ENCODE results near the gene ADAMTS1.
A peak's percentile ranks its signal among the peaks of the same experiment; 100 is the strongest.

ADAMTS1 gene

DNA sequence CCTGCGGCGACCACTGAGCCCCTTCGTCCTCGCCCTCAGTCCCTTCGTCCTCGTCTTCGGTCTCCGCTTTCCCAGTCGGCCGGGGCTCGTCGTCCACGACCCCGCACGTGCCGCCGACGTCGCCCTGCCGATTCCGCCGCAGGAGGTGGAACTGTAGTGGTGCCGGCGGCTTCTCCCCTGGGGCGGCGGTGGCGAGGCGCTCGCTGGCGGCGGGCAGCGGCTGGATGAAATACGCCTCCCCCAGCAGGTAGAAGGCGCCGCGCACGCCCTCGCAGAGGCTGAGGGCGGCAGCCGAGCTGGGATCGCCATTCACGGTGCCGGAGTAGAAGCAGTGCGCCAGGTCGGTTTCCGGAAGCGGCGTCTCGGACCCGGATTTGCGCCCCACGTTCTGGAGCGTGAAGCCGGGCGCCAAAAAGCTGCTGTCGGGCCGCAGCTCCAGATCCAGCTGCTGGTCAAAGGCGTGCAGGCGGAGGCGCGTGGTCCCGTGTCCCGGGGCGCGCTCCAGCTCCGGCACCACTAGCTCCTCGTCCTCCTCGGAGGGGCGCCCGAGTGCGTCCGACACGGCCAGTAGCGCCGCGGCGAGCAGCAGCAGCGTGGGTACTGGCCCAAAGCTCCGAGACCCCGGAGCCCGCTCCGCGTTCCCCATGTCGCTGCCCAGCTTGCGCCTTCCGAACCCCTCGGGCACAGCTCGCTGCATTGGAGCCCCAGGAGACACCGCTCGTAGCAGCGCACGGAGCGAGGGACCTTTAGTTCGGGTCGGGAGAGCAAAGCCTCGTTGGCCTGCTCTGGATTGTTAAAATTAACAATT, 747 bp downstream of the ADAMTS1 start:
- no peak for FAIRE-seq

GRCh38 chr21:26843933-26844257, 1.3 kb downstream of the ADAMTS1 start:
- FAIRE-seq, result no peak

DNA sequence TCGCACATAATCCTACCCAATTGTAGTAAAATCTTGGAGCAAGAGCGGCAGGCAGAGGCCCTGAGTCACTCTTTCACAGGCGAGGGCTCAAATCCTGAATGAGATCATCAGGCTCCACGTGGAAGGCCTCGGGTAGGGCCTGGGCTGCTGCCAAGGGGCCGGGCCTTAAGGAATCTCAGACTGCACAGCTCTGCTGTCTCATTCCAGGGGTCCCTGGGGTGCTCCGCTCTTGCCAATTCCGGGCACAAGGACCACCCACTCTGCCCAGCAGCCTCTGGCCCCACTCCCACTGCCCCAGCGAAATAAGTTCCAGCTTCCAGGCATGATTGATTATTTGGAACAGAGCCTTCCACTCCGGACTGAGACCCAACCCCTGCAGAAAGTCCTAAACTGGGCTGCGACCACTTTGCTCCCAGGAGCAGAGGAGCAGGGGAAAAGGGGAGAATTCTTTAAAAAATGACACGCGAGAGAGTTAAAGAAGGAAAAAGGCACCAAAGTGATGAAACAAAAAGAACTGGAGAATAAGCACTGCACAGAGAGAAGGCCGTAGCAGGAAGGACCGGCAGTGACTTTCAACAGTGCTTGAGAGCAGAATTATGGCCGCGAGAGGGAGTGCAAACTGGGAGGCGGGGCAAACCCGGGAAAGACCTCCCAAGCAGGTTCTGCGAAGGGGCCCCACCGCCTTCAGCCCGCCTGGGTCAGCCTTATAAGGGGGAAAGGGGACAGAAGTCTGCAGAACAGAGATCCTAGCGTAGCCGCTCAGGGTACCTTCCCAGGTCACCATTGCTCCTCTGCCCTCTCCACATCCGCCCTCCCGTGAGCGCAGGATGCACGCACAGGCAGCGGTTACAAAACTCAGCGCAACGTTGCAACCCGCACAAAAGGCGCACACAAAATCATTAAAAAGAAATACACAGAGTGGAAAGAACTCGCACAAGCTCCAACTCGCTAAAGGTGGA, 2.0 kb downstream of the ADAMTS1 start:
- FAIRE-seq, result peak; percentile 92

DNA sequence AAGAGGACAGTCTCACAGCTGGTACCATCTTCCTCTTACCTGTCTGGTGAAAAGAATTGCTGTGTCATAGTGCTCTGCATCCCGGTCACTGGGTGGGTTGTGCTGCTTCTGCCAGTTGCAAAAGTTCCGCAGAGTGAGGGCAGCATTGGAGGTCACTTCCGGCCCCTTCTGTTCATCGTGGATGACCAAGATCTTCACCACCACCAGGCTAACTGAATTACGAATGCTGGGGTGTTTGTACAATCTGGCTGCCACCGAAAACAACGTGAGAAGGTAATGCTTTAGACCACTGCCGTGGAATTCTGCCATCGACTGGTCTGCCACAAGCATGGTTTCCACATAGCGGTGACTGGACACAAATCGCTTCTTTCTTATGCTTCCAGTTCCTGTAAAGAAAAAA, 2.9 kb downstream of the ADAMTS1 start:
- FAIRE-seq, result no peak

GRCh38 chr21:26840912-26841311, 4.3 kb downstream of the ADAMTS1 start:
- no peak for FAIRE-seq

DNA sequence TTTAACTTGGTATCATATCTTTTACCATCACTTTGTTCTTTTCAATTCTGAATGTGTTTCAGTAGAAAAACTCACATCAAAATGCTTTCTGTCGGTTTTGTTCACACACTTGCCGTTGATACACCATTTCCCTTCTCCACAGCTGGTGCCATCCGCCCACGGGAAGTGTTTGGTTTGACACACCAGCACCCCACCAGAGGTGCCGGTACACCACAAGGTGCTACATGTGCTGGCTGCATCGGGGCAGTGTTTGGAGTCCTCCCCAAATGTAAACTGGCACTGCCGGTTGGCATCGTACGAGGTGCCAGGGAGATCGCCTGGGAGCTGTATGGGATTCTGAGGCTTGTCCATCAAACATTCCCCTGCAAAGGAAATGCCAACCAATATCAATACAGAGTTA, 5.0 kb downstream of the ADAMTS1 start:
- no peak for FAIRE-seq

GRCh38 chr21:26837539-26837938, 7.7 kb downstream of the ADAMTS1 start:
- FAIRE-seq, result no peak

DNA sequence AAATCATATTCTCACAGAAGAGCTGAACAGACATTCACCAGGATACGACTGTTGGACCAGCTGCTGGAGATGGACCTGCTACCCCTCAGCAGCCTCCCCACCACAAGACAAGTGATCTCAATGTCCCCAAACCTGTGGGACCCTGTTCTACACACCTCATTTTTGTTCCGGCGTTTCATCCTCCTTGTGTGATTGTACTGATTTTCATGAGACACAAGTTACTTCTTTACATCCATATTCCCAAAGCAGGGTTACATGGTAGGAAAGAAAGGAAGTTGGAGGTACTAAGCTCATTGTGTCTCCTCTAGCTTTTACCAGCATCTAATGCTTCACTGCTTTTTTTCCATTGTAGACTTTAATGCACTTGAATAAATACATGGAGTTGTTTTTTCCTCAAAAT, 8.7 kb downstream of the ADAMTS1 start:
- FAIRE-seq, result no peak

DNA sequence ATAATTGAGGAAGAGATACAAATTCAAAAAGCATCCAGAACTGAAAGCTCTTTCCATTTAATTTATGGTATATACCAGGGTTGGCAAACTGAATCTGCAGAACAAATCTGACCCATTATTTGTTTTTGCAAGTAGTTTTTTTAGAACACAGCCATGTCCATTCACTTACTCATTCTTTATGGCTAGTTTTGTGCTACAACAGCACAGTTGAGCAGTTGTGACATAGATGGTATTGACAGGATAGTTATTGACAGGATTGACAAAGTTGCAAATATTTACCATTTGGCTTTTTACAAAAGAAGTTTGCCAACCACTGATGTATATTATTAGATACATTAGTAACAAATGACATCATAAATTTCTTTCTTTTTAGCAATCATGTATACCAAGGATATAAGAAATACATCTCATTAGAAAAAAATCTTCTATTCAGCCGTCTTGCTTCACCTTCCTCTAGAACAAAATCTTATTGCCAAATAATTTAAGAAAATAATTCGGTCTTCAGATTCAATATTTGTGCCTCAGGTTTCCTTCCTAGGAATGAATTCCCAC, 9.4 kb downstream of the ADAMTS1 start:
- FAIRE-seq, result no peak

DNA sequence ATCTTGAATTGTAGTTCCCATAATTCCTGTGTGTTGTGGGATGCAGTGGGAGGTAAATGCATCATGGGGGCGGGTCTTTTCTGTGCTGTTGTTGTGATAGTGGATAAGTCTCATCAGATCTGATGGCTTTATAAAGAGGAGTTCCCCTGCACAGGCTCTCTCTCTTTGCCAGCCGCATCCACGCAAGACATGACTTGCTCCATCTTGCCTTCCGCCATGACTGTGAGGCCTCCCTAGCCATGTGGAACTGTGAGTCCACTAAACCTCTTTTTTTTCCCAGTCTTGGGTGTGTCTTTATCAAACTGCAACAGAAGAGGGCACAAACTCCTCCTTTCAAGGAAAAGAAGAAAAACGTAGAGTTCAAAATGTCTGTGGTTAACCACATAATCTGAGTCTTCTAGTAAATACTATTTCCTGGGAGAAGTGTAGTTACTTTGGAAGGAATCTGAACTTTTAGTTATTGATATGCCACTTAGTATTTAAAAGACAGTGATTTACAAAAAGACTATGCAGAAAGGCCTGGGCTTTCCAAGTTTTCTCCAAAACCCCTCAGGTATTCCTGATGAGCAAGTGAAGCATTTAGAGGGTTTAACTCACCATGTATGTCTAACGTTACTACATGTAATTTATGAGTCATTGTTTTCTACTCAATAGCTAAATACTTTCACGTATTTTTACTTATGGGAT, 10.0 kb downstream of the ADAMTS1 start:
- FAIRE-seq, result peak; percentile 95

DNA sequence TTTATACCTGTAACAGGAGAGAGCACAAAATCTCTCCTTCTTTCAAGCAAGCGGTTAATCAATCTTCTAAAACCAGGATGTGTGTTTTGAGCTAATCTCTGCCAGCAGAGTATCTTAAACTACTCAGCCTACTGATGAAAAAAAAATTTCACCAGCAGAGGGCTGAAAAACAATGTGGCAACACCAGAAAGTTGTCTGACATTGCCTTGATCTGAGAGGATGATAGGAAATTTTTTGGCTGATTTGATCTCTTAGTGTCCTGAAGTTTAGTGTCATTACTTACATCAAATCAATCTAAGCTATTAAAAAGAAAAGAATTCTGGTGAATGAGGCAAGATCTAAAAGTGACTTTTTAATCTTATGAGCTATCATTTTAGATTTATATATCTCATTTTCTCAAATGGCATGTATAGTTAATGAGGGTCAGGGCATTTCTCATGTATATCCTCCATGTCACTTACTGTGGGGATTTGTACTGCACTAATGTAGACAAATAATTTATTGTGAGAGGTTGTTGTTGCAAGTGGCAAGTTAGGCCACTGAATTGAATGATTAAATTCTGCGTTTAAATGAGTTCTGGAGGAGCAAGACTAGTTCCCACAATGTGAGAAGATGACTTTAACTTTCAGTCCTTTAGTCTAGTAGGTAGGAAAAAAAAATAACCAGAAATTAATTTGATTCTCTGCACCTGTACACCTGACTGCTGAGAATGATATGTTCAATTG, 10.9 kb downstream of the ADAMTS1 start:
- FAIRE-seq, result peak; percentile 74

DNA sequence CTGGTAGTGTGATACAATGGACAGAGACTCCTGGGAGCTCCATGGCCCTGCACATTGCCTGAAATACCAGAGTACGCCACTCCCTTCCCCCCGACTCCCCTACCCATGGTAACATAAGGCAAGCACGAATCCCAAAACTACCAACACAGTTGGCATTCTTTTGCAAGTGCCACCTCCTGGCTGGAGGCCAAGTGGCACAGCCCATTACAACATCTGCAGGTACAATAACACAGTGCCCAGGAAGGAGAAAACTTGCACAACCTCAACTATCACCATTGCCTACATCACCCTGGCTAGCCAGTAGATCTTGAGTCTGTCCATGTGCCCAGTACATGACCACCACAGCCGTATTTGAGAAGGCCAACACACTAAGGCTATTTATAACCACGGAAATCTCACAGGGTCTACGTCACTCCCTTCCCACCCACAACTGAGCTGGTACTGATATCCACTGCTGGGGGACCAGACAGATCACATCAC, 11.7 kb downstream of the ADAMTS1 start:
- FAIRE-seq, result no peak

- FAIRE-seq, result no peak
These were observed 12.2 kb downstream of the ADAMTS1 start for GRCh38 chr21:26833011-26833410.

DNA sequence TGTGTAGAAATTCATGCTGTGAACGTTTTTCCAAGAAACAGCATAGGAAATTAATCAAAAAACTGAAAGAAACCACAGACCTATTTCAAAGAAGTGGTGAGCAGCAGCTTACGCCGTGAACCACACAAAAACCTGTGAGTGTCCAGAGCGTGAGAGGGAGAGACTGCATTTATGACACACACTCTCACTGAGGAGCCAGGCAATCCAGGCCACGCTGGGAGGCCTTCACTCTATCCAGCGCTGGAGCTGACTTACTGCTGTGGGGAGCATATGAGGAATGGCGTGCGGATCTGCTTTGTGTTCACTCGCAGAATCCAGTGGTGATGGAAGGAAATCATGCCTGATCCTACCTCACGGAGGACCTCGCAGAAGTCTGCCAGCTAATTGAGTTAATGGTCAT, 12.7 kb downstream of the ADAMTS1 start:
- FAIRE-seq, result no peak

DNA sequence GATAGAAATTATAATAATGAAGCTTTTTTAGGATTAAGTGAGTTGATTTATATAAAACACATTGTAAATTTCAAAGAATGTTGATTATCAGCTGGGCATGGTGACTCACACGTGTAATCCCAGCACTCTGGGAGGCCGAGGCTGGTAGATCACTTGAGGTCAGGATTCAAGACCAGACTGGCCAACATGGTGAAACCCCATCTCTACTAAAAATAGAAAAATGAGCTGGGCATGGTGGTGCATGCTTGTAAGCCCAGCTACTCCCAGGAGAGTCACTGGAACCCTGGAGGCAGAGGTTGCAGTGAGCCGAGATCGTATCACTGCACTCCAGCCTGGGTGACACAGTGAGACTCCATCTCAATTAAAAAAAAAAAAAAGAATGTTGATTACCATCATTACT, 18.4 kb downstream of the ADAMTS1 start:
- FAIRE-seq, result no peak

GRCh38 chr21:26820509-26820908, 24.7 kb downstream of the ADAMTS1 start:
- FAIRE-seq, result no peak

DNA sequence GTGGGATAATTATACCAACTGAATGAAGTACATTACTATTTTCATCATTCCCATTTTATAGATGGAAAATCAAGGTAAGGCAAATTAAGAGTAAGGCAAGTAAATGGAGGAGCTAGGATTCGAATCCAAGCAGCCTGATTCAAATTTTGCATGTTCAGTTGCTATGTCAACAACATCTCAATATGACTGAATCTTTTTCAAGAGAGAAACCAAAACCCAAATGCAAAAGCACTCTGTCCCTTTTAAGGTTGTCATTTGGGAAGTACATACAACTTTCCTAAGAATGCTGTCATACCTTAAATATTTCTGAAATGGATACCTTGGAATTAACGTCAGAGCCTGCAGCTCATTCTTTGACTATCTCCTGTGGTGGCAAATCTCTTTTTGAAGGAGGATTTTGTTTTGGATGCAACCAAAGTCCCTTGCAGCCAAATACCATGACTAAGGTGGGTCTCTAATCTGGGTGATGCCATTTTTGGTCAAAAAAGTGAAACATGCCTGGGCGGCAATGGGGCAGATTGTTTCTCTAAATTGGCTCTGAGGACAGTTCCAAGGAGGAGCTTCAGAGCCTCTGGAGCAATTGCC, 25.4 kb downstream of the ADAMTS1 start:
- FAIRE-seq, result no peak

DNA sequence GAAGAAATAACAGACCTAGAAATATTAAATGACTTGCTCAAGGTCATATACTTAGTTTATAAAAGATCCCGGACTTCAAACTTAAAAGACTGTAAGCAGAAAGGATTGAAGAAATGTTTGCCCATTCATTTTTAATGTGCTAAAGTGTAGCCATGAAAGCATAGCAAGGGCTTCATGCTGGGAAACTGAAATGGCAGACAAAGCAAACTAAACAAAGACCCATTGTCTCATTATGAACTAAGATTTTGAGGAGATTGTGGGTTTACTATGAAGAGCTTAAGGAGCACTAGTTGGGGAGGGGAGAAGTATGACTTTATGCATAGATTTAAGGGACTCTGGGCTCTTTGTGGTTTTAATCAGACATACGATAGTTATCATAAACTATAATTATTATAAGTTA, 26.3 kb downstream of the ADAMTS1 start:
- FAIRE-seq, result no peak

- FAIRE-seq, result no peak
These were observed 30.0 kb downstream of the ADAMTS1 start for GRCh38 chr21:26815197-26815596.

- FAIRE-seq, result no peak
These were observed 30.8 kb downstream of the ADAMTS1 start for GRCh38 chr21:26814386-26814785.

- FAIRE-seq, result no peak
These were observed 31.7 kb downstream of the ADAMTS1 start for GRCh38 chr21:26813426-26813998.

DNA sequence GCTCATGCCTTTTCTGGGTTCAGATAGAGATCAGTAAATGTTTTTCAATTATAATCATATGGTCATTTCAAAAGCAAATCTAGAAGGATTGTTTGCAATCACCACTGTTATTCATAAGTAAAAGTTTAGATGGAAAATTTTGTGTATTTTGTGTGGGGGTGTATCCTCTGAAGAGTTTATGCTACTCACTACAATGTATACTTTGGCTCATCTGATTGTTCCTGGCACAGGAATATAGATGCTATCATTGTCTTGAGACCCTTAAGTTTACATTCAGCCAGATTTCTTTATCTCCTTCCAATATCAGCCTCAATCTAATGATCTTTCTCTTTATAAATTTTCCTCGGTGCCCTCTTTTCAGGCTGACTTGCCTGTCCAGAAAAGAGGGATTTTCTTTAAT, 33.0 kb downstream of the ADAMTS1 start:
- FAIRE-seq, result no peak
